Measurements from ENCODE around the gene PRLR. TPM values are rescaled to one million over a fixed set of nuclear protein-coding genes. Genes with fewer than 3 reads are reported as not detected.

Gene PRLR
- total and polyA plus RNA-seq, 9 of the 15 experiments (the other 6 are each of a cell fraction or from before 2014, with no cell fraction given), result 0.02 TPM; not detected in 8

DNA sequence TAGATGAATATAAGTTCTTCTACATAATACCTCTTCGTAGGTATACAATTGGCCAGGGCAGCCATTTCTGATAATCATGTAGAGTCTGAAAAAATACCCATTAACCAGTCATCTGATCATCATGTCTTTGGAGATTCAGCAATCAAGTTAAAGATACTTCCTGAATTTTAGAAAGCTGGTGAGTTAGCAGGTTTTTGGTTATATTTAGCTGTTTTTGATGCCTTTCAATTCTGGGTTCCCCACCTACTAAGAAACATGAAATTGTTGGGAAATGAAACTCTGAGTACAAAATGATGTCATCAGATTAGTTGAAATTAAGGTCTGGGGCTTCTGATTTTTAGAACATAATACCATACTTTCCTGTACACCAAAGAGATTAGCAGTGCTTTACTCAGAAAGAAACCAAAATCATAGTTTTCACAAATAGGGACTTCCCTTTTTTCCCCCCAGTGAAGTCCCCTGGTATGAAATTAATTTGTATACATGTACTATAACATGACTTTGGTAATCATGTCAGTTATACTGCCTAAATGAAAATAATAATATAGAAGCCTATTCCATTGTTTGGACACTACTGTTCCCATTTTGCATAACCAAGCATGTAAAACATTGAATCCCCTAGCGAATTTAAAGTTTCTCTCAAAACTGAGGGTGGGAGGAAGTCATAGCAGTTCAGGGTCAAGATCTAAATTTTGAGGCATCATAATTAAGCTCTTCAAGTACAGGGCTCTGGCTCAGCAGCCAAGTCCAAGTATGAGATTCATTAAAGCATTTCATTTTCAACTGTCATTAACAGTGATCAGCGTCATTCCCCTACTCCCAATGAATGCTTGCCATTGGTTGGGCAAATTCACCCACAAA is 17.9 kb downstream of the PRLR start:
- H4K20me1 ChIP-seq (replicated peaks; ENCODE audit: control insufficient read depth, insufficient read depth, low read length), result no peaks in the 10 kb centered on the region
- TF ChIP-seq LARP7 (IDR thresholded peaks at IDR 0.05), result no peak
- TF ChIP-seq, protein P1, sequence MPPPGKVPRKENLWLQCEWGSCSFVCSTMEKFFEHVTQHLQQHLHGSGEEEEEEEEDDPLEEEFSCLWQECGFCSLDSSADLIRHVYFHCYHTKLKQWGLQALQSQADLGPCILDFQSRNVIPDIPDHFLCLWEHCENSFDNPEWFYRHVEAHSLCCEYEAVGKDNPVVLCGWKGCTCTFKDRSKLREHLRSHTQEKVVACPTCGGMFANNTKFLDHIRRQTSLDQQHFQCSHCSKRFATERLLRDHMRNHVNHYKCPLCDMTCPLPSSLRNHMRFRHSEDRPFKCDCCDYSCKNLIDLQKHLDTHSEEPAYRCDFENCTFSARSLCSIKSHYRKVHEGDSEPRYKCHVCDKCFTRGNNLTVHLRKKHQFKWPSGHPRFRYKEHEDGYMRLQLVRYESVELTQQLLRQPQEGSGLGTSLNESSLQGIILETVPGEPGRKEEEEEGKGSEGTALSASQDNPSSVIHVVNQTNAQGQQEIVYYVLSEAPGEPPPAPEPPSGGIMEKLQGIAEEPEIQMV (tag; conservative IDR thresholded peaks at IDR 0.05; ENCODE audit: low read depth), result no peak
- no peak for TF ChIP-seq MAFK (IDR thresholded peaks at IDR 0.05; ENCODE audit: low read length)
- no peak for TF ChIP-seq ZNF507 (tag; conservative IDR thresholded peaks at IDR 0.05)
- no peak for TF ChIP-seq ZNF263 (CRISPR knock-in tag; IDR thresholded peaks at IDR 0.05; ENCODE audit: borderline replicate concordance)
- TF ChIP-seq MXD1 (CRISPR knock-in tag; IDR thresholded peaks at IDR 0.05; ENCODE audit: borderline replicate concordance, poor library complexity, severe bottlenecking), result no peak
- no peak for TF ChIP-seq SLC30A9 (CRISPR knock-in tag; IDR thresholded peaks at IDR 0.05)
- no peaks in the 10 kb centered on the region for H3K9me1 ChIP-seq (ENCODE audit: control insufficient read depth, insufficient read depth, low read length)
- no peaks in the 10 kb centered on the region for H3K4me1 ChIP-seq (replicated peaks in 1 of 2; ENCODE audit: control insufficient read depth in 2 of 2, insufficient read depth in 2 of 2, low read length in 2 of 2)
- ChIA-PET POLR2A (interaction anchor here (1.5 kb wide), 1 partner anchor 14 kb away, joined by 3 read pairs; no protein-coding TSS in a partner anchor), CTCF (ENCODE audit: low intra/inter-chr PET ratio) (no interaction called here)
- no peaks in the 10 kb centered on the region for H3K79me2 ChIP-seq (ENCODE audit: control insufficient read depth, insufficient read depth, low read length)
- no peaks in the 10 kb centered on the region for H3K9me3 ChIP-seq (replicated peaks; ENCODE audit: control insufficient read depth, insufficient read depth, low read depth, low read length)
- 4% methylated on average over 3 of the region's 3 CpGs for WGBS (ENCODE audit: insufficient coverage, low coverage, missing lambda C conversion rate)
- no peaks in the 10 kb centered on the region for H3K27me3 ChIP-seq (ENCODE audit: control insufficient read depth in 2 of 2, insufficient read depth in 2 of 2, low read length in 2 of 2)
- no peaks in the 10 kb centered on the region for H3K36me3 ChIP-seq (ENCODE audit: control insufficient read depth, insufficient read depth, low read length)
- ATAC-seq (no peak), FAIRE-seq (no peak), DNase-seq (ENCODE audit: extremely low read depth in 1 of 4, low spot score in 3 of 4) (no peak)
- no TSS peak for BruUV-seq (replicated peaks)
- H3K4me3 ChIP-seq, result no peak overlapping the region
- no peak overlapping the region for H3K27ac ChIP-seq (ENCODE audit: extremely low read depth, low read depth, low read length)
- H2AFZ ChIP-seq (ENCODE audit: low read depth, low read length), result no peak overlapping the region
- intact Hi-C loops (cut with micrococcal nuclease), result no loop called here
- in situ Hi-C loops (cut with MboI), result no loop called here
- no peak overlapping the region for H3K9ac ChIP-seq (ENCODE audit: insufficient read depth in 1 of 2, low read depth in 2 of 2, low read length in 2 of 2)
- no peak overlapping the region for H3K4me2 ChIP-seq (ENCODE audit: insufficient read depth, low read length)

Measured in K562 (cell line).